GM23338 (cell line): ENCODE measurements around the gene CORT. TPM values are rescaled to one million over a fixed set of nuclear protein-coding genes. Genes with fewer than 3 reads are reported as not detected.

Experiments used
- ATAC-seq: fragments of 200-7000 bp; cut with Tn5 transposase; 3 replicates; pipeline ENCODE4 v1.9.1; 2020
- DNase-seq: peaks from one replicate; pipeline ENCODE4 v3.0.0-alpha.2; 2015; ENCODE audit warnings: low spot score
- H2AFZ ChIP-seq: fragments of 200-600 bp; sonication (generic); 2 replicates; pipeline ENCODE4 v1.8.0; 2016; ENCODE audit warnings: antibody characterized with exemption, mild to moderate bottlenecking, moderate library complexity
- H3F3A ChIP-seq: fragments of 200-600 bp; sonication (generic); replicated peaks from 2 replicates; pipeline ENCODE4 v1.8.0; 2017; ENCODE audit warnings: antibody characterized with exemption, mixed run types, low read depth
- H3K27ac ChIP-seq: fragments of 200-600 bp; sonication (generic); 2 replicates; pipeline ENCODE4 v1.6.1; 2016; ENCODE audit warnings: low read depth
- H3K27me3 ChIP-seq: fragments of 200-600 bp; sonication (generic); 2 replicates; pipeline ENCODE4 v1.8.0; 2016; ENCODE audit warnings: mild to moderate bottlenecking, mixed run types, moderate library complexity; ENCODE audit not compliant: insufficient read depth
- H3K36me3 ChIP-seq: fragments of 200-600 bp; sonication (generic); 2 replicates; pipeline ENCODE4 v1.8.0; 2016; ENCODE audit warnings: mild to moderate bottlenecking; ENCODE audit not compliant: insufficient read depth
- H3K4me1 ChIP-seq: fragments of 200-600 bp; sonication (generic); 2 replicates; pipeline ENCODE4 v1.8.0; 2016; ENCODE audit warnings: mild to moderate bottlenecking, moderate library complexity; ENCODE audit not compliant: insufficient read depth
- H3K4me2 ChIP-seq: fragments of 200-600 bp; sonication (generic); 2 replicates; pipeline ENCODE4 v1.7.1; 2017; ENCODE audit warnings: mixed run types
- H3K4me3 ChIP-seq: fragments of 200-600 bp; sonication (generic); 2 replicates; pipeline ENCODE4 v1.6.1; 2016; ENCODE audit warnings: mixed run types
- H3K79me2 ChIP-seq: fragments of 200-600 bp; sonication (generic); replicated peaks from 2 replicates; pipeline ENCODE4 v1.8.0; 2017; ENCODE audit warnings: mild to moderate bottlenecking; ENCODE audit not compliant: insufficient read depth
- H3K9me2 ChIP-seq: fragments of 200-600 bp; sonication (generic); 2 replicates; pipeline ENCODE4 v1.8.0; 2017; ENCODE audit not compliant: insufficient read depth
- H4K20me1 ChIP-seq: fragments of 200-600 bp; sonication (generic); replicated peaks from 2 replicates; pipeline ENCODE4 v1.8.0; 2017; ENCODE audit warnings: mild to moderate bottlenecking; ENCODE audit not compliant: insufficient read depth
- H3K27ac Mint-ChIP-seq: 2 replicates; pipeline ENCODE4 v1.8.0; 2020; ENCODE audit warnings: inconsistent platforms, mild to moderate bottlenecking, moderate library complexity, mixed read lengths
- H3K27me3 Mint-ChIP-seq: 3 replicates; pipeline ENCODE4 v1.8.0; 2022; ENCODE audit warnings: low read depth, mild to moderate bottlenecking, moderate library complexity, mixed read lengths, inconsistent platforms; ENCODE audit not compliant: insufficient read depth, poor library complexity
- H3K36me3 Mint-ChIP-seq: 3 replicates; pipeline ENCODE4 v1.8.0; 2021; ENCODE audit warnings: low read depth, mild to moderate bottlenecking, inconsistent platforms, moderate library complexity, mixed read lengths
- H3K4me1 Mint-ChIP-seq: 3 replicates; pipeline ENCODE4 v1.8.0; 2020; ENCODE audit warnings: mild to moderate bottlenecking, inconsistent platforms, mixed read lengths
- H3K4me3 Mint-ChIP-seq: 3 replicates; pipeline ENCODE4 v1.8.0; 2021; ENCODE audit warnings: moderate library complexity, mild to moderate bottlenecking, inconsistent platforms, mixed read lengths
- H3K9me3 Mint-ChIP-seq: 3 replicates; pipeline ENCODE4 v1.8.0; 2020; ENCODE audit warnings: moderate library complexity, mild to moderate bottlenecking, inconsistent platforms, mixed read lengths
- CREB1 ChIP-seq: fragments of 250-450 bp; sonication (Bioruptor Pico); IDR thresholded peaks from 2 replicates; pipeline ENCODE4 v1.5.0; 2020; ENCODE audit warnings: low read depth, mild to moderate bottlenecking, moderate library complexity
- CTCF ChIP-seq, 2 experiments: fragments of 200-600 bp in 1 of 2; sonication (generic) in 1 of 2; conservative IDR thresholded peaks; 2 replicates each; pipeline versions ENCODE4 v1.5.1 to v1.6.1; 2016 to 2017; ENCODE audit warnings: antibody characterized with exemption in 2 of 2, low read depth in 2 of 2, mild to moderate bottlenecking in 2 of 2, moderate library complexity in 1 of 2
- ETS1 ChIP-seq: IDR thresholded peaks from 2 replicates; pipeline ENCODE4 v1.6.1; 2016; ENCODE audit warnings: antibody characterized with exemption
- EZH2 ChIP-seq: fragments of 200-600 bp; sonication (generic); IDR thresholded peaks from one replicate; pipeline ENCODE4 v1.8.0; 2017; ENCODE audit warnings: antibody characterized with exemption, mild to moderate bottlenecking, low read depth; ENCODE audit not compliant: unreplicated experiment
- EZH2phosphoT487 ChIP-seq: fragments of 200-600 bp; sonication (generic); IDR thresholded peaks from one replicate; pipeline ENCODE4 v1.8.1; 2018; ENCODE audit warnings: antibody characterized with exemption; ENCODE audit not compliant: unreplicated experiment
- JUNB ChIP-seq: IDR thresholded peaks from one replicate; pipeline ENCODE4 v1.6.1; 2016; ENCODE audit warnings: antibody characterized with exemption; ENCODE audit not compliant: unreplicated experiment
- NANOG ChIP-seq: IDR thresholded peaks from 2 replicates; pipeline ENCODE4 v1.6.1; 2016; ENCODE audit warnings: antibody characterized with exemption, borderline replicate concordance
- POLR2AphosphoS5 ChIP-seq: IDR thresholded peaks from 2 replicates; pipeline ENCODE4 v1.6.1; 2016; ENCODE audit warnings: antibody characterized with exemption, low read depth
- STAT1 ChIP-seq: IDR thresholded peaks from one replicate; pipeline ENCODE4 v1.6.1; 2016; ENCODE audit warnings: antibody characterized with exemption; ENCODE audit not compliant: unreplicated experiment
- ZNF114 ChIP-seq: fragments of 250-450 bp; sonication (Bioruptor Pico); IDR thresholded peaks from 2 replicates; pipeline ENCODE4 v1.5.0; 2020; ENCODE audit warnings: mild to moderate bottlenecking, moderate library complexity
- ZNF331 ChIP-seq: fragments of 250-450 bp; sonication (Bioruptor Pico); IDR thresholded peaks from 2 replicates; pipeline ENCODE4 v1.5.0; 2020; ENCODE audit warnings: low read depth, mild to moderate bottlenecking, moderate library complexity
- ZNF462 ChIP-seq: fragments of 250-450 bp; sonication (Bioruptor Pico); IDR thresholded peaks from 2 replicates; pipeline ENCODE4 v1.5.0; 2020; ENCODE audit warnings: mild to moderate bottlenecking, moderate library complexity
- polyA plus RNA-seq: library from polyadenylated mRNA; unstranded; fragments of >200 nt; fragmentation: Nextera tagmentation; extraction: Ambion mirVana; gene quantifications from 2 replicates; pipeline ENCODE4 v1.2.1, GENCODE V29; 2016
- total RNA-seq: library from RNA; depleted of rRNA; stranded (reverse); fragments of >200 nt; shearing (Covaris generic); gene quantifications from 2 replicates; pipeline ENCODE4 v1.2.3, GENCODE V29; 2014
- TF ChIP-seq, protein P1 (sequence below): IDR thresholded peaks from one replicate; pipeline ENCODE4 v1.6.1; 2018; ENCODE audit warnings: antibody characterized with exemption; ENCODE audit not compliant: unreplicated experiment

CORT gene
- total and polyA plus RNA-seq, 2 experiments from 2014 or later, result 1.4 TPM; not detected in 1

DNA sequence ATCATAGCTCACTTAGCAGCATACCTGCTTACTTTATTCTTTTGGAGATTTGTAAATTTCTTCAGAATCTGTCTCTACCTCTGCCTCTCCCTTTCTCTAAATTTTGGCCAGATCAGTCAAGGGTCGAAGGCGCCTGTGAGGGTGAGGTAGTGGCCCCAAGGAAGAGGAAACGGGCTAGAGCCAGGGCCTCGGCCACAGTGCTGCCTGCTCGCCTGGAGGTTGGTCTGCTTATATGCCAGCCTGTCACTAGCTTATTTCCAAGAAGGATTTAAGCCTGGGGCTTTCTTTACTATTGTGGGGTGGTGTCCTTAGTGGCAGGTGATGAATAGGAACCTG is 44.6 kb downstream of the CORT start:
- Mint-ChIP-seq H3K36me3 (no peaks in the 10 kb centered on the region; the same call in 2 of the 3 replicates), H3K9me3 (no peaks in the 10 kb centered on the region), H3K4me3 (no peak overlapping the region), H3K4me1 (peaks cover 21% of the 10 kb centered on the region), H3K27ac (no peak overlapping the region), H3K27me3 (peaks cover 7% of the 10 kb centered on the region)
- Histone ChIP-seq H4K20me1 (peaks cover 18% of the 10 kb centered on the region), H2AFZ (no peak overlapping the region), H3F3A (peaks cover 4% of the 10 kb centered on the region; the same call in 1 of the 2 replicates), H3K9me2 (no peaks in the 10 kb centered on the region), H3K4me1 (peaks cover 7% of the 10 kb centered on the region), H3K27ac (0 out of 2 replicates have a peak overlapping the region, but pooled peaks have one; percentile 30), H3K79me2 (peaks cover 71% of the 10 kb centered on the region), H3K4me3 (no peak overlapping the region), H3K4me2 (no peak overlapping the region), H3K27me3 (no peaks in the 10 kb centered on the region), H3K36me3 (no peaks in the 10 kb centered on the region)
- DNase-seq, result no peak
- ATAC-seq, result peak; percentile 61
- no peak for TF ChIP-seq STAT1
- no peak for TF ChIP-seq ZNF331 (CRISPR knock-in tag)
- no peak for TF ChIP-seq NANOG
- TF ChIP-seq CTCF (conservative IDR thresholded peaks at IDR 0.05; ENCODE audit: low read depth in 2 of 2), result no peak
- no peak for TF ChIP-seq ZNF462 (CRISPR knock-in tag)
- TF ChIP-seq, protein P1, sequence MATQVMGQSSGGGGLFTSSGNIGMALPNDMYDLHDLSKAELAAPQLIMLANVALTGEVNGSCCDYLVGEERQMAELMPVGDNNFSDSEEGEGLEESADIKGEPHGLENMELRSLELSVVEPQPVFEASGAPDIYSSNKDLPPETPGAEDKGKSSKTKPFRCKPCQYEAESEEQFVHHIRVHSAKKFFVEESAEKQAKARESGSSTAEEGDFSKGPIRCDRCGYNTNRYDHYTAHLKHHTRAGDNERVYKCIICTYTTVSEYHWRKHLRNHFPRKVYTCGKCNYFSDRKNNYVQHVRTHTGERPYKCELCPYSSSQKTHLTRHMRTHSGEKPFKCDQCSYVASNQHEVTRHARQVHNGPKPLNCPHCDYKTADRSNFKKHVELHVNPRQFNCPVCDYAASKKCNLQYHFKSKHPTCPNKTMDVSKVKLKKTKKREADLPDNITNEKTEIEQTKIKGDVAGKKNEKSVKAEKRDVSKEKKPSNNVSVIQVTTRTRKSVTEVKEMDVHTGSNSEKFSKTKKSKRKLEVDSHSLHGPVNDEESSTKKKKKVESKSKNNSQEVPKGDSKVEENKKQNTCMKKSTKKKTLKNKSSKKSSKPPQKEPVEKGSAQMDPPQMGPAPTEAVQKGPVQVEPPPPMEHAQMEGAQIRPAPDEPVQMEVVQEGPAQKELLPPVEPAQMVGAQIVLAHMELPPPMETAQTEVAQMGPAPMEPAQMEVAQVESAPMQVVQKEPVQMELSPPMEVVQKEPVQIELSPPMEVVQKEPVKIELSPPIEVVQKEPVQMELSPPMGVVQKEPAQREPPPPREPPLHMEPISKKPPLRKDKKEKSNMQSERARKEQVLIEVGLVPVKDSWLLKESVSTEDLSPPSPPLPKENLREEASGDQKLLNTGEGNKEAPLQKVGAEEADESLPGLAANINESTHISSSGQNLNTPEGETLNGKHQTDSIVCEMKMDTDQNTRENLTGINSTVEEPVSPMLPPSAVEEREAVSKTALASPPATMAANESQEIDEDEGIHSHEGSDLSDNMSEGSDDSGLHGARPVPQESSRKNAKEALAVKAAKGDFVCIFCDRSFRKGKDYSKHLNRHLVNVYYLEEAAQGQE, result no peak
- TF ChIP-seq EZH2phosphoT487, result no peak
- no peak for TF ChIP-seq CREB1 (CRISPR knock-in tag)
- no peak for TF ChIP-seq EZH2
- no peak for TF ChIP-seq ETS1
- TF ChIP-seq JUNB, result no peak
- no peak for TF ChIP-seq POLR2AphosphoS5
- TF ChIP-seq ZNF114 (CRISPR knock-in tag), result no peak
